ENCODE measurements around the gene EXOC4.
"Not testable (repeated sequence)": the region's sequence is repeated elsewhere in the genome, so short reads cannot be mapped to it uniquely, and the experiment has no call there.

EXOC4 gene

GRCh38 chr7:133319842-133320241 is 67.0 kb downstream of the EXOC4 start:
- DNase-seq = no peak

- no peak for DNase-seq
These were observed 68.0 kb downstream of the EXOC4 start for GRCh38 chr7:133320891-133321290.

- not testable (repeated sequence) for DNase-seq
These were observed 68.5 kb downstream of the EXOC4 start for GRCh38 chr7:133321366-133321765.

GRCh38 chr7:133326745-133327144 is 73.9 kb downstream of the EXOC4 start:
- not testable (repeated sequence) for DNase-seq

GRCh38 chr7:133328021-133328420 is 75.1 kb downstream of the EXOC4 start:
- not testable (repeated sequence) for DNase-seq

- no peak for DNase-seq
These were observed 77.2 kb downstream of the EXOC4 start for GRCh38 chr7:133330085-133330484.

- no peak for DNase-seq
These were observed 79.0 kb downstream of the EXOC4 start for GRCh38 chr7:133331861-133332260.

GRCh38 chr7:133339772-133340171 is 86.9 kb downstream of the EXOC4 start:
- no peak for DNase-seq

- no peak for DNase-seq
These were observed 91.4 kb downstream of the EXOC4 start for GRCh38 chr7:133344275-133344674.

GRCh38 chr7:133345690-133346421 is 93.0 kb downstream of the EXOC4 start:
- DNase-seq = no peak

- DNase-seq = no peak
These were observed 95.4 kb downstream of the EXOC4 start for GRCh38 chr7:133348250-133348649.

GRCh38 chr7:133349101-133349500 is 96.2 kb downstream of the EXOC4 start:
- DNase-seq = no peak

- DNase-seq = no peak
These were observed 99.6 kb downstream of the EXOC4 start for GRCh38 chr7:133352430-133352829.

- no peak for DNase-seq
These were observed 100.9 kb downstream of the EXOC4 start for GRCh38 chr7:133353775-133354174.

GRCh38 chr7:133354546-133355324 is 101.9 kb downstream of the EXOC4 start:
- no peak for DNase-seq

- DNase-seq = no peak
These were observed 102.4 kb downstream of the EXOC4 start for GRCh38 chr7:133355325-133355708.

- DNase-seq = no peak
These were observed 102.9 kb downstream of the EXOC4 start for GRCh38 chr7:133355822-133356221.

GRCh38 chr7:133358708-133359107 is 105.8 kb downstream of the EXOC4 start:
- no peak for DNase-seq

GRCh38 chr7:133359449-133359848 is 106.6 kb downstream of the EXOC4 start:
- DNase-seq = no peak

- DNase-seq = no peak
These were observed 107.3 kb downstream of the EXOC4 start for GRCh38 chr7:133360201-133360600.

- DNase-seq = no peak
These were observed 108.9 kb downstream of the EXOC4 start for GRCh38 chr7:133361806-133362205.

GRCh38 chr7:133364959-133365690 is 112.2 kb downstream of the EXOC4 start:
- no peak for DNase-seq

- DNase-seq = no peak
These were observed 113.0 kb downstream of the EXOC4 start for GRCh38 chr7:133365917-133366316.

GRCh38 chr7:133367561-133367960 is 114.7 kb downstream of the EXOC4 start:
- DNase-seq = no peak

Data from NCI-H2029 treated with DMSO at 0.1 percent for 48 hours (cell line).